HEK293T (cell line): ENCODE results near the gene TSPAN17.

Experiments
- CTCF ChIA-PET: fragments of 350-600 bp; formaldehyde crosslinking; extraction: SDS; loops from one replicate; lab custom pipeline; 2021; ENCODE audit warnings: antibody characterized with exemption, inconsistent platforms; lab: Yijun Ruan, JAX
- POLR2A ChIA-PET: fragments of 350-600 bp; formaldehyde crosslinking; extraction: SDS; loops from one replicate; lab custom pipeline; 2020; ENCODE audit warnings: antibody characterized with exemption, inconsistent platforms; lab: Yijun Ruan, JAX
- DNase-seq: peaks from one replicate; pipeline ENCODE4 v3.0.0; 2012; ENCODE audit warnings: mixed read lengths; ENCODE audit errors: extremely low spot score
- ARNT ChIP-seq: fragments of 450-650 bp; IDR thresholded peaks from 2 replicates; pipeline ENCODE4 v1.6.1; 2017; ENCODE audit warnings: mild to moderate bottlenecking
- BHLHE40 ChIP-seq: fragments of 450-650 bp; IDR thresholded peaks from 2 replicates; pipeline ENCODE4 v1.6.1; 2016; ENCODE audit warnings: mild to moderate bottlenecking, moderate library complexity, borderline replicate concordance
- CTBP1 ChIP-seq: fragments of 450-650 bp; IDR thresholded peaks from 2 replicates; pipeline ENCODE4 v1.6.1; 2016; ENCODE audit warnings: borderline replicate concordance
- ELF4 ChIP-seq: fragments of 450-650 bp; IDR thresholded peaks from 2 replicates; pipeline ENCODE4 v1.6.1; 2017; ENCODE audit warnings: antibody characterized with exemption
- FOXA1 ChIP-seq: fragments of 450-650 bp; IDR thresholded peaks from 2 replicates; pipeline ENCODE4 v1.6.1; 2016; ENCODE audit warnings: mild to moderate bottlenecking
- FOXK2 ChIP-seq: fragments of 450-650 bp; IDR thresholded peaks from 2 replicates; pipeline ENCODE4 v1.6.1; 2016; ENCODE audit warnings: mild to moderate bottlenecking
- FOXM1 ChIP-seq: fragments of 450-650 bp; IDR thresholded peaks from 2 replicates; pipeline ENCODE4 v1.6.1; 2017; ENCODE audit warnings: mild to moderate bottlenecking, borderline replicate concordance
- HDGF ChIP-seq: fragments of 450-650 bp; IDR thresholded peaks from 2 replicates; pipeline ENCODE4 v1.6.1; 2017; ENCODE audit warnings: antibody characterized with exemption, borderline replicate concordance
- L3MBTL2 ChIP-seq: fragments of 450-650 bp; conservative IDR thresholded peaks from 2 replicates; pipeline ENCODE4 v1.6.1; 2016; ENCODE audit warnings: mild to moderate bottlenecking
- LEF1 ChIP-seq: fragments of 450-650 bp; IDR thresholded peaks from 2 replicates; pipeline ENCODE4 v1.6.1; 2017; ENCODE audit warnings: mild to moderate bottlenecking, borderline replicate concordance
- NFRKB ChIP-seq: fragments of 450-650 bp; IDR thresholded peaks from 2 replicates; pipeline ENCODE4 v1.6.1; 2016; ENCODE audit warnings: mild to moderate bottlenecking, moderate library complexity
- SP1 ChIP-seq: fragments of 450-650 bp; IDR thresholded peaks from 2 replicates; pipeline ENCODE4 v1.6.1; 2017
- SUZ12 ChIP-seq: fragments of 450-650 bp; IDR thresholded peaks from 2 replicates; pipeline ENCODE4 v1.6.1; 2016; ENCODE audit warnings: mild to moderate bottlenecking
- TARDBP ChIP-seq: fragments of 450-650 bp; IDR thresholded peaks from 2 replicates; pipeline ENCODE4 v1.6.1; 2016
- ZNF384 ChIP-seq: fragments of 450-650 bp; IDR thresholded peaks from 2 replicates; pipeline ENCODE4 v1.6.1; 2016
- TF ChIP-seq, protein P1 (sequence below): fragments of 450-650 bp; IDR thresholded peaks from 2 replicates; pipeline ENCODE4 v1.6.1; 2016

Gene TSPAN17

DNA sequence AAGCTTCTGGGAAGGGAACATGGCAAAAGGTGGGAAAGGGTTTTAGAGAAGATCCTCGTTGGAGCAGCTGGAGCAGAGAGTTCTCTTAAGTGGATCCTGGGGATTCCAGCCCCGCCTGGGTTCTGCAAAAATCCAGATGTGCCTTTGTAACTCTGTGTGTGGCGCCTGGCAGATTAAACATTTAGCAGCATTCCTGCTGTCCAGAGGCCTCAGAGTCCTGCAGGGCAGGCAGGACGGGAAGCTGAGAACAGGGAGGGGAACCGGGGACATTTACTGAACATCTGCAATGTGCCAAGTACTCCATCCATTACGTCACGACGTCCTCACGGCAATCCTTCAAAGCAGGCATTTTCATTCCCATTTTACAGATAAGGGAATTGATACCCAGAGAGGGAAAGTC, 10.9 kb upstream of the TSPAN17 start:
- ChIA-PET CTCF (no interaction called here), POLR2A (interaction anchor here (1.8 kb wide), 1 partner anchor 11 kb away, joined by 9 read pairs; the partner anchor contains the start of gene TSPAN17)
- TF ChIP-seq L3MBTL2, result no peak
- TF ChIP-seq SUZ12, result no peak
- TF ChIP-seq BHLHE40, result no peak
- TF ChIP-seq NFRKB, result no peak
- TF ChIP-seq FOXA1, result no peak
- no peak for TF ChIP-seq FOXK2
- no peak for TF ChIP-seq ELF4
- TF ChIP-seq FOXM1, result no peak
- TF ChIP-seq LEF1, result no peak
- no peak for TF ChIP-seq CTBP1
- TF ChIP-seq HDGF, result no peak
- DNase-seq, result no peak

DNA sequence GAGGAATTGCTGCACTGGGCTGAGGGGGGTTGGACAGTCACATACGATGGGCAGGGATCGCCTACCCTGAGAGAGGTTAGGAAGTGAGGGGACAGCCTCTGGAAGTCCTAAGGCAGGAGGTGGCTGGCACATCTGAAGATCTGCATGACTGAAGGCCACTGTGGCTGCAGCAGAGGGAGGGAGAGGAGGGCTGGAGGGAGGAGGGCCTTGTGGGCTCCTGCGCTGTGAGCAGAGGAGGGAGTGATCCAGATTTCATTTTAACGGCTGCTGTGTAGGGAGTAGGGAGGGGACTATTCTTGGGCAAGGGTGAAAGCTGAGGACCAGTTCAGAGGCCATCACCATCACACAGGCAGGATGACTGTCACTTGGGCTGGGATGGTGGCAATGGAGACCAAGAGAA, 9.7 kb upstream of the TSPAN17 start:
- DNase-seq, result no peak
- no peak for TF ChIP-seq HDGF
- no peak for TF ChIP-seq NFRKB
- TF ChIP-seq ZNF384, result no peak
- no peak for TF ChIP-seq FOXK2
- TF ChIP-seq BHLHE40, result no peak
- no peak for TF ChIP-seq SP1
- TF ChIP-seq TARDBP, result no peak
- TF ChIP-seq, protein P1, sequence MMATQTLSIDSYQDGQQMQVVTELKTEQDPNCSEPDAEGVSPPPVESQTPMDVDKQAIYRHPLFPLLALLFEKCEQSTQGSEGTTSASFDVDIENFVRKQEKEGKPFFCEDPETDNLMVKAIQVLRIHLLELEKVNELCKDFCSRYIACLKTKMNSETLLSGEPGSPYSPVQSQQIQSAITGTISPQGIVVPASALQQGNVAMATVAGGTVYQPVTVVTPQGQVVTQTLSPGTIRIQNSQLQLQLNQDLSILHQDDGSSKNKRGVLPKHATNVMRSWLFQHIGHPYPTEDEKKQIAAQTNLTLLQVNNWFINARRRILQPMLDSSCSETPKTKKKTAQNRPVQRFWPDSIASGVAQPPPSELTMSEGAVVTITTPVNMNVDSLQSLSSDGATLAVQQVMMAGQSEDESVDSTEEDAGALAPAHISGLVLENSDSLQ, result no peak
- no peak for TF ChIP-seq FOXA1
- ChIA-PET CTCF (no interaction called here), POLR2A (no interaction called here)

DNA sequence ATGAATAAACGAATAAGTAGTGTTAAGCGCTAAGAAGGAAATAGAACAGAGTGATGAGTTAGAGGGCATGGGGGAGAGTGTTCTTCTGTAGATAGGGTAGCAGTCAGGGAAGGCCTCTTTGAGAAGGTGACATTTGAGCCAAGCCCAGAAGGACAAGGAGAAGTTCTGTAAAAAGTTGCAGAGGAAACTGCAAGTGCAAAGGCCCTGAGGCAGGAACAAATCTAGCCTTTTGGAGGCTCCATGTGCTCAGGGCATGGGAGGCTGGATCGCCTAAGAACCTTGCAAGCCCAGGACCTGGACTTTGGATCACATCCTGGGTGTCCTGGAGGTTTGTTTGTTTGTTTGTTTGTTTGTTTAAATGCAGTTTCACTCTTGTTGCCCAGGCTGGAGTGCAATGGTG, 8.8 kb upstream of the TSPAN17 start:
- DNase-seq, result no peak
- CTCF ChIA-PET, result no interaction called here
- no peak for TF ChIP-seq SP1
- no peak for TF ChIP-seq L3MBTL2
- no peak for TF ChIP-seq HDGF
- no peak for TF ChIP-seq LEF1
- TF ChIP-seq BHLHE40, result no peak
- no peak for TF ChIP-seq CTBP1
- TF ChIP-seq ZNF384, result no peak
- no peak for TF ChIP-seq FOXM1
- no peak for TF ChIP-seq ELF4
- TF ChIP-seq NFRKB, result no peak
- no peak for TF ChIP-seq FOXA1
- no peak for TF ChIP-seq FOXK2
- no peak for TF ChIP-seq SUZ12
- no peak for TF ChIP-seq ARNT
- TF ChIP-seq, protein P1, result no peak
- TF ChIP-seq TARDBP, result no peak
- POLR2A ChIA-PET, result no interaction called here

DNA sequence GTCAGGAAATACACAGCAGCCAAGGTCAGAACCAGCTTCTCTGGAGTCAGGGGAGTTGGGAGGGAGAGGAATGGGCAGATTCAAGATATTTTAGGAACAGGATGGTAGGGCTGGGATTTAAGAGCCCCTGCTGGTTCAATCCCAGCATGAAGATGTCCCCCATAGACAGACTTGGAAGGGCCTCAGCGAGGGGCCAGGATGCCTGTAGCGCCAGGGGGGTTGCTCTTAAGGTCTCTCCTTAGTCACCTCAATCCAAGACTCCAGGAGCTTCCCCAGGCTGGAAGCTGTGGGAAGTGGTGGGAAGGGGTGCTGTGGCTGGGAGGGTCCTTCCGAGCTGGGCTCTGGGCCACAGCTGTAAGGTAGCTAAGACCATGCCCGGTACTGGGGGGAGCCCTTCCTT, 8.1 kb upstream of the TSPAN17 start:
- no peak for TF ChIP-seq FOXK2
- no peak for TF ChIP-seq FOXA1
- TF ChIP-seq ZNF384, result no peak
- TF ChIP-seq, protein P1, result no peak
- TF ChIP-seq NFRKB, result no peak
- TF ChIP-seq ARNT, result no peak
- TF ChIP-seq SUZ12, result no peak
- no peak for TF ChIP-seq TARDBP
- TF ChIP-seq ELF4, result no peak
- TF ChIP-seq L3MBTL2, result no peak
- TF ChIP-seq FOXM1, result no peak
- no peak for TF ChIP-seq CTBP1
- no peak for TF ChIP-seq SP1
- TF ChIP-seq BHLHE40, result no peak
- TF ChIP-seq LEF1, result no peak
- TF ChIP-seq HDGF, result no peak
- no peak for DNase-seq
- CTCF ChIA-PET, result interaction anchor here (1.2 kb wide), 1 partner anchor 9 kb away, joined by 3 read pairs; the partner anchor contains the start of genes EIF4E1B and SNCB
- POLR2A ChIA-PET, result no interaction called here

DNA sequence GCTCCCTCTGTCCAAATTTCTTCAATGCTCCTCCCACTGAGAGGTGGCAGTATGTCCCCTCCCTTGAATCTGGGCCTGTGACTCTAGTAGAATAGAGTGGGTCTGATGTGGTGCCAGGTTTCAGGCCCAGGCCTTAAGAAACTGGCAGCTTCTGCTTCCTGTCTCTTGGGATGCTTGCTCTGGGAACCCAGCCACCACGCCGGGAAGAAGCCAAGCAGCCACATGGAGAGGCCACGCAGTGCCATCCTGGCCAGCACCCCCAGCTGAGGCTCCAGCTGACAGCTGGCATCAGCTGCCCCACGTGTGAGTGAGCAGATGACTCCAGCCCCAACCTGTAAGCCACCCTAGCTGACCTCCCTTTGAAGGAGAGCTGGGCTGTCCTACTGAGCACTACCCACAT, 7.3 kb upstream of the TSPAN17 start:
- DNase-seq, result no peak
- CTCF ChIA-PET, result interaction anchor here (1.2 kb wide), 1 partner anchor 10 kb away, joined by 3 read pairs; the partner anchor contains the start of genes EIF4E1B and SNCB
- TF ChIP-seq CTBP1 (no peak), SP1 (no peak), TARDBP (no peak), SUZ12 (no peak), LEF1 (no peak)
- TF ChIP-seq, protein P1, result no peak
- POLR2A ChIA-PET, result interaction anchor here (1.1 to 1.5 kb wide), 2 partner anchors 10 to 31 kb away, joined by 3 read pairs; partner anchors contain the start of genes EIF4E1B and SNCB

DNA sequence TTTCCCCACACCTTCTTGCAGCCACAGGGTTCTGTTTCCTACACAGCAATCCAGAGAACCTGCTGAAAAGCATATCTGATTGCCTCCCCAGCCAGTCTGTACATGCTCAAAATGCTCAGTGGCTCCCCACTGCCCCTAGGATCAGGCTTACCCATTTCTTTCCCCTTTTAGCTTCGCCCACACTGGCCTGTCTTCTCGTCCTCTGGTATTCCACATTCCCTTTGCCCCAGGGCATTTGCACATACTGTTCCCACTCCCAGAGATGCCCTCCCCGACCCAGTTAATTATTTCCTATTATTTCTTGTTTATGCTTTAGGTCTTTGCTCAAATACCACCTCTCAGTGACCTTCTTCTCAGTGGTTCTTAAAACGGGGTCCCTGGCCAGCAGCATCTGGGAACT, 6.7 kb upstream of the TSPAN17 start:
- POLR2A ChIA-PET, result interaction anchor here (1.1 to 1.5 kb wide), 2 partner anchors 10 to 31 kb away, joined by 3 read pairs; partner anchors contain the start of genes EIF4E1B and SNCB
- DNase-seq, result no peak
- CTCF ChIA-PET, result interaction anchor here (1.2 kb wide), 1 partner anchor 10 kb away, joined by 3 read pairs; the partner anchor contains the start of genes EIF4E1B and SNCB
- TF ChIP-seq TARDBP, result no peak
- TF ChIP-seq FOXK2, result no peak
- no peak for TF ChIP-seq BHLHE40
- no peak for TF ChIP-seq L3MBTL2
- TF ChIP-seq CTBP1, result no peak
- no peak for TF ChIP-seq SUZ12
- no peak for TF ChIP-seq SP1
- TF ChIP-seq ZNF384, result no peak
- TF ChIP-seq, protein P1, result no peak
- TF ChIP-seq LEF1, result no peak
- no peak for TF ChIP-seq NFRKB
